ENCODE measurements around the gene YPEL3. TPM values are rescaled to one million over a fixed set of nuclear protein-coding genes. Genes with fewer than 3 reads are reported as not detected.

YPEL3 gene
- total RNA-seq, 1 donor from 2014 or later: 14.2 TPM

DNA sequence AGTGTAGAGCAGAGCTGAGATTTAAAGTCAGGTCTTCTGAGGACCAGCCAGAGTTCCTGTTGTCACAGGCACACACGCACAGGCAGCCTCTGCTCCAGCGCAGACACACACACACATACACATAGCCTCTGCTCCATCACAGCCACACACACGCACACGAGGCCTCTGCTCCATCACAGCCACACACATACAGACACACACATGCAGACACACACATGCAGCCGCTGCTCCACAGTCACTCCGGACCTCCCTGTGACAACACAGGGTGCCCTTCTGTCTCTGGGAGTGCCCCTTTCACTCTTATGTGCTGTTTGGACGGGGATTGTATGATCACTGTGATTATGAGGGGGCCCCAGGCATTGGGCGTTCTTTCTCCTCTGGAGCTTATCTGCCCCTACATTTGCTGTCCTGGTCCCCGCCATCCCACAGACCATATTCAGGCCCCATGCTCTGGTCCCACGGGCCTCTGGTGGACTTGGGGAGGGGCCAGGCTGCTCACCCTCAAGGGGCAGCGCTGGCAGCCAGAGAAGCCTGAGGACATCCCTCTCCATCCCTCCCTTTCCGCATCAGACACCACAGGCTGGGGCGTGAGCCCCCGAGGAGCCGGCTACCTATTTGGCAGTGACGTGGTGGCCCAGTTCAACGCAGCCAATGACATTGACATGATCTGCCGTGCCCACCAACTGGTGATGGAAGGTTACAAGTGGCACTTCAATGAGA lies 11.8 kb downstream of the YPEL3 start:
- H3K9me3 Mint-ChIP-seq: no peaks in the 10 kb centered on the region
- H3K27ac Mint-ChIP-seq: no peak overlapping the region
- intact Hi-C loops (cut with micrococcal nuclease): no loop called here
- no peaks in the 10 kb centered on the region for H3K27me3 Mint-ChIP-seq (ENCODE audit: low read depth)
- peaks cover 49% of the 10 kb centered on the region for H3K36me3 Mint-ChIP-seq (ENCODE audit: low read depth)
- DNase-seq (ENCODE audit: low spot score): no peak
- no peak overlapping the region for H3K4me3 Mint-ChIP-seq (ENCODE audit: low read depth)
- H3K4me1 Mint-ChIP-seq (ENCODE audit: low read depth): peaks cover 4% of the 10 kb centered on the region

DNA sequence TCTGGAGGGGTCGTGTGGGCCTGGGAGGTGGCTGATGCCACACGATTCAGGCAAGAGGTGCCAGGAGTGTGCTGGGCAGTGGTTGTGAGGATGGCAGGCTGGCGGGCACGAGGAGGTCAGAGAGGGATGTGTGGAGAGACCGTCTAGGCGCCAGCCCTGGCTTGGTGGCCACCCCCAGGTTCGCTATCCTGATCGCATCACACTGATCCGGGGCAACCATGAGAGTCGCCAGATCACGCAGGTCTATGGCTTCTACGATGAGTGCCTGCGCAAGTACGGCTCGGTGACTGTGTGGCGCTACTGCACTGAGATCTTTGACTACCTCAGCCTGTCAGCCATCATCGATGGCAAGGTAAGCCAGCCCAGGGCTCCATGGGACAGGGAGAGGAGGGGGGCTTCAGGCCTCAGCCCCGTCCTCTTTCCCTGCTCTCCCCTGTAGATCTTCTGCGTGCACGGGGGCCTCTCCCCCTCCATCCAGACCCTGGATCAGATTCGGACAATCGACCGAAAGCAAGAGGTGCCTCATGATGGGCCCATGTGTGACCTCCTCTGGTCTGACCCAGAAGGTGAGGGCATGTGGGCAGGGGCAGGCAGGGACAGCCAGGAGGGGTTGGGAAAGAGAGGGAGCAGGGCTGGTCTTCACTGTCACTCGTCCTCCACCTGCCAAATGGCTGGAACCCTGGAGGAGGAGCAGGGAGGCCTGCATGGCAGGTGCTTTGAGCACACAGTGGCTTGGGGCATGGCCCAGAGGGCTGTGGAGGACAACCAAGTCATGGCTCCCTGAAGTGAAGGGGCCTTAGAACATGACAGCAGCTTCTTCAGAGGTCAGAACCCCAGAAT lies 12.6 kb downstream of the YPEL3 start:
- no peaks in the 10 kb centered on the region for H3K9me3 Mint-ChIP-seq
- no peak overlapping the region for H3K27ac Mint-ChIP-seq
- H3K4me1 Mint-ChIP-seq (ENCODE audit: low read depth): peaks cover 5% of the 10 kb centered on the region
- intact Hi-C loops (cut with micrococcal nuclease): no loop called here
- no peak for DNase-seq (ENCODE audit: low spot score)
- H3K4me3 Mint-ChIP-seq (ENCODE audit: low read depth): no peak overlapping the region
- H3K36me3 Mint-ChIP-seq (ENCODE audit: low read depth): peaks cover 54% of the 10 kb centered on the region
- H3K27me3 Mint-ChIP-seq (ENCODE audit: low read depth): no peaks in the 10 kb centered on the region

DNA sequence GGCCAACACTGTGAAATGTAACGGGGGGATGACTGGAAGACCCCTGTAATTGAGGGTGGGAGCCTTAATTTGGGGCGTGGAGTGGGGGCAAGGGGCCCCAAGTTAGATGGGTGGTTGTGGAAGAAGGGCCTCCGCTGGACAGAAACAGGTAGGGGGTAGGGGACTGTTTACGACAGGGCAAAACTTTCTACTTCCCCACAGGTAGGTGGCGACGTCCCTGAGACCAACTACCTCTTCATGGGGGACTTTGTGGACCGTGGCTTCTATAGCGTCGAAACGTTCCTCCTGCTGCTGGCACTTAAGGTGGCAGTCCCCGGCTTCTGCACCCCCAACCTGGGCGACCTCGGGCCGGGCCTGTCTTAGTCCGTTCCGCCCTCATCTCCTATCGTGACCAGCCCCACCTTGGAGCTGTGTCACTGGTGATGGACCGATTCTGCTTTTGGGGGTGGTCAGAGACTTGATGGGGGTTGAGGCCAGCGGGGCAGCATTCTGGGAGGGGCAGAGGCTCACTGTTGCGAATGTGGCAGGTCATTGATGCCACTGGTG lies 13.4 kb downstream of the YPEL3 start:
- DNase-seq (ENCODE audit: low spot score): no peak
- Mint-ChIP-seq H3K4me1 (ENCODE audit: low read depth) (peaks cover 11% of the 10 kb centered on the region), H3K4me3 (ENCODE audit: low read depth) (no peak overlapping the region), H3K27me3 (ENCODE audit: low read depth) (no peaks in the 10 kb centered on the region), H3K27ac (no peak overlapping the region), H3K9me3 (no peaks in the 10 kb centered on the region), H3K36me3 (ENCODE audit: low read depth) (peaks cover 58% of the 10 kb centered on the region)
- intact Hi-C loops (cut with micrococcal nuclease): no loop called here

DNA sequence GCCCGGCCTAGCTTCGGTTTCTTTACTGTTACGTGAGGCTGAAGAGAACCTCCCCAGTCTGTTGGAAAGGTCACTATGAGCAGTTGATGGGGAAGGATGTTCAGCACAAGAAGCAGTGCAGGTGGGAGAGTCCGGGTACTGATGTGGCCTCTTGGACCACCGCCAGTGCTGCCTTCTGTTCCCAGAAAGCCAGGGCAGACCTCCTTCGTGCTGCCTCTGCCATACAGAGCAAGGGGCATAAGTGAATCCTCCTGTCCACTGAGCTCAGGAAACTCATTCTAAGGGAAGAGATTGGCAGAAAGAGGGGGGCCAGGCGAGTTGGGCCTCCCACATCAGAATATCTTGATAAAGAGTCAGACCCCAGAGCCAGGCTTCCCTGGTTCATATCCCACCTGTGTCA lies 16.5 kb downstream of the YPEL3 start:
- Mint-ChIP-seq H3K36me3 (ENCODE audit: low read depth) (peaks cover 68% of the 10 kb centered on the region), H3K4me1 (ENCODE audit: low read depth) (peaks cover 26% of the 10 kb centered on the region), H3K9me3 (no peaks in the 10 kb centered on the region), H3K27me3 (ENCODE audit: low read depth) (no peaks in the 10 kb centered on the region), H3K27ac (no peak overlapping the region), H3K4me3 (ENCODE audit: low read depth) (no peak overlapping the region)
- intact Hi-C loops (cut with micrococcal nuclease): no loop called here
- no peak for DNase-seq (ENCODE audit: low spot score)

DNA sequence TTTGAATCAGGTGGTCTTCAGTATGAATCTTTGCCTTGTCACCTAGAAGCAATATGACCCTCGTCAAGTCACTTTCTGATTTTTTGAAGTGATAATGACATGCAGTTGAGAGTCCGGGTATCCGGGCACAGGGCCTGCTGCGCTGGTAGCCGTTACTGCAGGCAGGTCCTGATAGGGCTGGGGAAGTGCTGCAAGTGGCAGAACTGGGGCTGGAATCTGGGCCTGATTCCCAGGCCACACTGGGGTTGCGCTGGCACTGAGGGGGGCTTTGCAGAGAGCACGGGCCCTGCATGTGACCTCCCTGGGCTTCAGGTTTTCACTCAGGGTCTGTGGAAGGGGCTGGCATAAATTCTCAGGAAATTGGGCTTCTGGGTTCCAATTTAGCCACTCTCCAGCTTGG lies 17.3 kb downstream of the YPEL3 start:
- Mint-ChIP-seq H3K27ac (no peak overlapping the region), H3K27me3 (ENCODE audit: low read depth) (no peaks in the 10 kb centered on the region), H3K4me1 (ENCODE audit: low read depth) (peaks cover 26% of the 10 kb centered on the region), H3K9me3 (no peaks in the 10 kb centered on the region), H3K4me3 (ENCODE audit: low read depth) (no peak overlapping the region), H3K36me3 (ENCODE audit: low read depth) (peaks cover 66% of the 10 kb centered on the region)
- intact Hi-C loops (cut with micrococcal nuclease): no loop called here
- DNase-seq (ENCODE audit: low spot score): no peak

DNA sequence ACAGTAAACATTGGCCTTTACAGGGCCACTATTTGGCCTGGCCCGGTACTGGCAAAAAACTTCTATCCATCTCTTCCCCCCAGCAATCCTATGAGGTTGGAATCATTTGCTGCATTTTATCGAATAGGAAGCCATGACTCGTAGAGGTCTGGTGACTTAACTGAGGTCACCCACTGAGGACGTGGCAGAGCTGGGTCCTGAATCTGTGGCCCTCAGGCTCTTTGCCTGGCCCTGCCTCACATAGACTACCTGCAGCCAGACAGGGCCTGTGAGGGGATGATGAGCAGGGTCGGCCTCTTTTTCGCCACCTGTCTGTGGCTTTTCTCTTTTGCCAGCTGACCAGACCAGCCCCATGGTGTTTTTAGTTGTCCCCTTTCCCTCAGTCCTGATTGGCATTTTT lies 18.4 kb downstream of the YPEL3 start:
- Mint-ChIP-seq H3K9me3 (no peaks in the 10 kb centered on the region), H3K27me3 (ENCODE audit: low read depth) (no peaks in the 10 kb centered on the region), H3K4me1 (ENCODE audit: low read depth) (peaks cover 26% of the 10 kb centered on the region), H3K4me3 (ENCODE audit: low read depth) (peak overlapping the region; percentile 93), H3K27ac (peak overlapping the region; percentile 33), H3K36me3 (ENCODE audit: low read depth) (peaks cover 61% of the 10 kb centered on the region)
- intact Hi-C loops (cut with micrococcal nuclease): no loop called here
- no peak for DNase-seq (ENCODE audit: low spot score)

DNA sequence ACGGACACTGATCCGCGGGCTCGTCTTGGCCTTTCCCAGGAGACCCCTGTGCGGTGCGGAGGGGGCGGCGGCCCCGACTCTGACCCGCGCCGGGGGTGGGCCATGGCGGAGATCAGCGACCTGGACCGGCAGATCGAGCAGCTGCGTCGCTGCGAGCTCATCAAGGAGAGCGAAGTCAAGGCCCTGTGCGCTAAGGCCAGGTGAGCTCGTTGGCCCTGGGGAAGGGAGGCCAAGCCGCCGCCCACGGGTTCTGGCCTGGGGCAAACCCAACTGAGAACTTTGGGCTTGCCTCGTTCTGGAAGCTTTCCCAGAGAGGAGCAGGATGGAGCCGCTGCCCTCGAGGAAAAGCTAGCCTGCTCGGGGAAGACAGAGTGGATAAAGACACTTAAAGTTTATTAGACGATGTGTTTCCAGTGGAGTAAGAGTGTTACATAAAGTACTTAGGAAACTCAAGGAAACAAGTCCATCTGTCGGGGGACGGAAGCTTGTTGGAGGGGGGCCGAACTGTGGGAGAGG lies 19.7 kb downstream of the YPEL3 start:
- Mint-ChIP-seq H3K27me3 (ENCODE audit: low read depth) (no peaks in the 10 kb centered on the region), H3K27ac (peak overlapping the region; percentile 75), H3K4me1 (ENCODE audit: low read depth) (peaks cover 26% of the 10 kb centered on the region), H3K4me3 (ENCODE audit: low read depth) (peak overlapping the region; percentile 93), H3K36me3 (ENCODE audit: low read depth) (peaks cover 62% of the 10 kb centered on the region), H3K9me3 (no peaks in the 10 kb centered on the region)
- no peak for DNase-seq (ENCODE audit: low spot score)
- intact Hi-C loops (cut with micrococcal nuclease): no loop called here

DNA sequence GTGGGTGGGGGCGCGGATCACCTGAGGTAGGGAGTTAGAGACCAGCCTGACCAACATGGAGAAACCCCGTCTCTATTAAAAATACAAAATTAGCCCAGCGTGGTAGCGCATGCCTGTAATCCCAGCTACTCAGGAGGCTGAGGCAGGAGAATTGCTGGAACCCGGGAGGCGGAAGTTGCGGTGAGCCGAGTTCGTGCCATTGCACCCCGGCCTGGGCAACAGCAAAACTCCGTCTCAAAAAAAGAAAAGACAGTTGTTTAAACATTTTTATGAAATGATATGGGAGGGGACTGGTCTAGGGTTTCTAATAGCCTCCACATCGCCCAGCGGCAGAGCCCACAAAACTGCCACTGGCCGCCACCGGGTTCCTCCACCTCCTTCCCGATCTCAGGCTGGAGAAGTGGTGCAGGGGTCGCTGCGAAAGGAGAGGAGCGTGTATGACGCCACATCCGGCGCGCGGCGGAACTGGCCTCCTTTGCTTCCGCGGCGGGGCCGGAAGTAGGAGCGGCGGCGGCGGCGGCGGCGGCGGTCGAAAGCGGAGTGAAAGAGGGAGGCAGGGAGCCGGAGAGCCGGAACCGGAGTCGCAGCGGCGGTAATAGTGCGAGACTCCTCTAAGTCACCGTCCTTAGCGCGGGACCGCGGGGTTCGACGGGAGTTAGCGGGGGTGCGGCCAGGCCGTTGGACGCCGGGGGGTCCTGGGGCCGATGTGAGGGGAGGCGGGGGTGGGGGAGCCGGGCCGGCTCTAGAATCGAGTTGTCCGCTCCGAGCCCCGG lies 20.3 kb downstream of the YPEL3 start, which contains the start of gene PPP4C:
Gene PPP4C, plus strand, starts transcription at position 492 of the 773 bp plus-strand sequence. CDS start 384 bp downstream, outside the sequence.
- H3K36me3 Mint-ChIP-seq (ENCODE audit: low read depth): peaks cover 62% of the 10 kb centered on the region
- H3K4me3 Mint-ChIP-seq (ENCODE audit: low read depth): peak within 1 kb of the TSS; percentile 93
- intact Hi-C loops (cut with micrococcal nuclease): loop anchor here (1.0 to 2.0 kb wide), 2 partner anchors 17 to 21 kb away; partner anchors contain the start of gene YPEL3
- H3K27ac Mint-ChIP-seq: peak within 1 kb of the TSS; percentile 93
- peaks cover 26% of the 10 kb centered on the region for H3K4me1 Mint-ChIP-seq (ENCODE audit: low read depth)
- no peaks in the 10 kb centered on the region for H3K27me3 Mint-ChIP-seq (ENCODE audit: low read depth)
- DNase-seq (ENCODE audit: low spot score): peak; percentile 89
- H3K9me3 Mint-ChIP-seq: no peaks in the 10 kb centered on the region

DNA sequence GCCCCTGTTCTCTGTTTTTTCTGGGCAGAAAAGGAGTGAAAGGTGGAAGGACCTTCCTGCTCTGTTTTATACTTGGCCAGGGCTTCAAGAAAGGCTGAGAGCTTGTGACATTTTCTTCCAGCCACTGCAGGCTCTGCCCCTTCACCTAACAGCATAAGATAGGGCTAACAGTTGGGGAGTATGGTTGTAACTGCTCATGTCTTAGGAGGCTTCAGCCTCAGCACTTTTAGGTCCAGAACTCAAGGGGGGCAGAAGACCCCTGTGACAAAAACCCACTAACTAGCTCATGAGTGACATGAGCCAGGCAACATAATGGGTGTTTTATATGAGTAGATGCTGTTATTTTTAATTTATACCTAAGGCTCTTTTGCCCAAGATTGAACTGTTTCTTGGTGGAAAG lies 25.5 kb downstream of the YPEL3 start:
- Mint-ChIP-seq H3K4me1 (ENCODE audit: low read depth) (peaks cover 32% of the 10 kb centered on the region), H3K27me3 (ENCODE audit: low read depth) (no peaks in the 10 kb centered on the region), H3K4me3 (ENCODE audit: low read depth) (peak overlapping the region; percentile 21), H3K36me3 (ENCODE audit: low read depth) (peaks cover 72% of the 10 kb centered on the region), H3K9me3 (no peaks in the 10 kb centered on the region), H3K27ac (peak overlapping the region; percentile 42)
- no peak for DNase-seq (ENCODE audit: low spot score)
- intact Hi-C loops (cut with micrococcal nuclease): no loop called here

DNA sequence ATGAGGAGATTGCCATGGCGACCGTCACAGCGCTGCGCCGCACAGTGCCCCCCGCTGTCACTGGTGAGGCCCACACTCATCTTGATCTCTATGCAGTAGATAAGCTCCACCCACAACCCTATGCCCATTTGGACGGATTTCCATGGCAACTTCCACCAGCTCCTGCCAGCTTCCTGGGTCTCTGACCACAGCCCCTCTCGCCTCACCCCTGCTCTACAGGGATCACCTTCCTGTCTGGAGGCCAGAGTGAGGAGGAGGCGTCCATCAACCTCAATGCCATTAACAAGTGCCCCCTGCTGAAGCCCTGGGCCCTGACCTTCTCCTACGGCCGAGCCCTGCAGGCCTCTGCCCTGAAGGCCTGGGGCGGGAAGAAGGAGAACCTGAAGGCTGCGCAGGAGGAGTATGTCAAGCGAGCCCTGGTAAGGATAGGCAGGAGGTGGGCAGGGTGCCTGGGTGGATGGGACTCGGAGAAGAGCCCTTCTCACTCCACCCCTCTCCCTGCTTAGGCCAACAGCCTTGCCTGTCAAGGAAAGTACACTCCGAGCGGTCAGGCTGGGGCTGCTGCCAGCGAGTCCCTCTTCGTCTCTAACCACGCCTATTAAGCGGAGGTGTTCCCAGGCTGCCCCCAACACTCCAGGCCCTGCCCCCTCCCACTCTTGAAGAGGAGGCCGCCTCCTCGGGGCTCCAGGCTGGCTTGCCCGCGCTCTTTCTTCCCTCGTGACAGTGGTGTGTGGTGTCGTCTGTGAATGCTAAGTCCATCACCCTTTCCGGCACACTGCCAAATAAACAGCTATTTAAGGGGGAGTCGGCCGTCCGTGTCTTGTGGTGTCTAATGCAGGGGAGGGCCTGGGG lies 26.2 kb downstream of the YPEL3 start:
- no peaks in the 10 kb centered on the region for H3K9me3 Mint-ChIP-seq
- H3K36me3 Mint-ChIP-seq (ENCODE audit: low read depth): peaks cover 78% of the 10 kb centered on the region
- intact Hi-C loops (cut with micrococcal nuclease): loop anchor here (10.0 kb wide), 1 partner anchor 285 kb away; the partner anchor contains the start of gene CD2BP2
- H3K4me1 Mint-ChIP-seq (ENCODE audit: low read depth): peaks cover 31% of the 10 kb centered on the region
- no peak for DNase-seq (ENCODE audit: low spot score)
- H3K27me3 Mint-ChIP-seq (ENCODE audit: low read depth): no peaks in the 10 kb centered on the region
- H3K4me3 Mint-ChIP-seq (ENCODE audit: low read depth): peak overlapping the region; percentile 37
- H3K27ac Mint-ChIP-seq: peak overlapping the region; percentile 42

DNA sequence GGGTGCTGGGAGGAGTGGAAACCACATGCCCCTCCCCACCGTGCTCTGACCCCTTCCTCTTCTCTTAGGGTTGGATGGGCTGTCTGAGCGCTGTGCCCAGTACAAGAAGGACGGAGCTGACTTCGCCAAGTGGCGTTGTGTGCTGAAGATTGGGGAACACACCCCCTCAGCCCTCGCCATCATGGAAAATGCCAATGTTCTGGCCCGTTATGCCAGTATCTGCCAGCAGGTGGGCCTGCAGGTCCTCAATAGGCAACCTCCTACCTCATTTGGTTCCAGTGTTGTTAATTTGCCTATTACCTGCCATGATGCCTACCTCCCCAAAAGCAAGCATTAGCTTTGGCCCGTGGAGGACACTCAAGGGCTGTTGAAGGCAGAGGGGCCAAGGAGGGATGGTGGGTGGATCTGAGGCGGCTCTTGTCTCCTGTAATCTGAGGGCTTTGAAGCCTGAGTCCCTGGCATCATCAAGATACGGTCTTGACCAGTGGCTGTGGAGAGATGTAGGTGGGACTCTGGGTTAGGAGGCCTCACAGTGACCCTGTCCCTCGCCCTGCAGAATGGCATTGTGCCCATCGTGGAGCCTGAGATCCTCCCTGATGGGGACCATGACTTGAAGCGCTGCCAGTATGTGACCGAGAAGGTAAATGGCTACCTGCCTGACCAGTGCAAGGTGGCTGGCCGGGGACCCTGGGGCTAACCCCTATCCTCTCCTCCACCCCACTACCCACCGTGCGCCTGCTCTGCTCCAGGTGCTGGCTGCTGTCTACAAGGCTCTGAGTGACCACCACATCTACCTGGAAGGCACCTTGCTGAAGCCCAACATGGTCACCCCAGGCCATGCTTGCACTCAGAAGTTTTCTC lies 27.0 kb downstream of the YPEL3 start:
- Mint-ChIP-seq H3K27ac (peak overlapping the region; percentile 74), H3K27me3 (ENCODE audit: low read depth) (no peaks in the 10 kb centered on the region), H3K9me3 (no peaks in the 10 kb centered on the region), H3K4me1 (ENCODE audit: low read depth) (peaks cover 28% of the 10 kb centered on the region), H3K36me3 (ENCODE audit: low read depth) (peaks cover 85% of the 10 kb centered on the region), H3K4me3 (ENCODE audit: low read depth) (peak overlapping the region; percentile 70)
- peak; percentile 54 for DNase-seq (ENCODE audit: low spot score)
- intact Hi-C loops (cut with micrococcal nuclease): loop anchor here (10.0 kb wide), 1 partner anchor 286 kb away; the partner anchor contains the start of gene CD2BP2
